PC-9 (cell line): ENCODE measurements around the gene C1orf21. TPM values are rescaled to one million over a fixed set of nuclear protein-coding genes. Genes with fewer than 3 reads are reported as not detected.

ENCODE experiments used
- BruUV-seq: library from RNA; stranded (reverse); fragments of 400-500 nt; replicated peaks from 2 replicates; lab custom pipeline; 2021; lab: Mats Ljungman, UMichigan
- CTCF ChIA-PET: fragments of 300-600 bp; sonication (Branson Sonifier 250); formaldehyde crosslinking; loops from one replicate; lab custom pipeline; 2022; ENCODE audit warnings: antibody characterized with exemption; lab: Charles Lee
- POLR2A ChIA-PET: fragments of 300-600 bp; sonication (Branson Sonifier 250); formaldehyde crosslinking; loops from one replicate; lab custom pipeline; 2022; ENCODE audit warnings: antibody characterized with exemption; ENCODE audit not compliant: unreplicated experiment; lab: Charles Lee
- DNase-seq, 2 experiments: peaks; one replicate each; pipeline versions ENCODE4 v3.0.0 to v3.0.0-alpha.2; 2015 to 2022; ENCODE audit warnings: mixed read lengths in 1 of 2
- H2AFZ ChIP-seq: fragments of 200-600 bp; sonication (generic); 2 replicates; pipeline ENCODE4 v1.8.1; 2017; ENCODE audit warnings: antibody characterized with exemption
- H3F3A ChIP-seq: fragments of 200-600 bp; sonication (generic); 2 replicates; pipeline ENCODE4 v1.8.1; 2017; ENCODE audit warnings: antibody characterized with exemption, mild to moderate bottlenecking, low read depth; ENCODE audit not compliant: insufficient read depth
- H3K27ac ChIP-seq: fragments of 200-600 bp; sonication (generic); 2 replicates; pipeline ENCODE4 v1.6.1; 2016; ENCODE audit warnings: mixed run types
- H3K27me3 ChIP-seq: fragments of 200-600 bp; sonication (generic); 2 replicates; pipeline ENCODE4 v1.6.1; 2016; ENCODE audit warnings: low read depth, mixed run types; ENCODE audit not compliant: insufficient read depth
- H3K36me3 ChIP-seq: fragments of 200-600 bp; sonication (generic); 2 replicates; pipeline ENCODE4 v1.6.1; 2016; ENCODE audit warnings: low read depth, mixed run types
- H3K4me1 ChIP-seq: fragments of 200-600 bp; sonication (generic); replicated peaks from 2 replicates; pipeline ENCODE4 v1.6.1; 2016; ENCODE audit warnings: mixed run types; ENCODE audit not compliant: insufficient read depth
- H3K4me2 ChIP-seq: fragments of 200-600 bp; sonication (generic); 2 replicates; pipeline ENCODE4 v1.6.1; 2017; ENCODE audit warnings: mixed run types
- H3K4me3 ChIP-seq: fragments of 200-600 bp; sonication (generic); 2 replicates; pipeline ENCODE4 v1.6.1; 2016; ENCODE audit warnings: mixed run types
- H3K79me2 ChIP-seq: fragments of 200-600 bp; sonication (generic); 2 replicates; pipeline ENCODE4 v1.6.1; 2017; ENCODE audit warnings: low read depth, mixed run types
- H3K9me2 ChIP-seq: fragments of 200-600 bp; sonication (generic); 2 replicates; pipeline ENCODE4 v1.8.1; 2017; ENCODE audit warnings: mild to moderate bottlenecking; ENCODE audit not compliant: insufficient read depth
- H3K9me3 ChIP-seq: fragments of 200-600 bp; sonication (generic); 2 replicates; pipeline ENCODE4 v1.8.1; 2016; ENCODE audit warnings: low read depth; ENCODE audit not compliant: insufficient read depth
- H4K20me1 ChIP-seq: fragments of 200-600 bp; sonication (generic); 2 replicates; pipeline ENCODE4 v1.8.1; 2017; ENCODE audit not compliant: insufficient read depth
- EZH2 ChIP-seq: fragments of 200-600 bp; sonication (generic); IDR thresholded peaks from 2 replicates; pipeline ENCODE4 v1.8.0; 2017; ENCODE audit warnings: antibody characterized with exemption, low read depth
- intact Hi-C: fragments of 100-400 bp; cut with micrococcal nuclease; formaldehyde crosslinking; loops from one replicate; pipeline ENCODE4 v1.10.0; 2022; ENCODE audit not compliant: unreplicated experiment
- total RNA-seq: library from RNA; stranded (reverse); gene quantifications from 2 replicates; pipeline ENCODE4 v1.2.3, GENCODE V29; 2021
- TF ChIP-seq, protein P1 (sequence below): fragments of 200-600 bp; sonication (generic); conservative IDR thresholded peaks from 2 replicates; pipeline ENCODE4 v1.6.1; 2017; ENCODE audit warnings: mixed run types, antibody characterized with exemption, mild to moderate bottlenecking, moderate library complexity

The C1orf21 gene
- total RNA-seq, 1 experiment from 2014 or later = 13.8 TPM

DNA sequence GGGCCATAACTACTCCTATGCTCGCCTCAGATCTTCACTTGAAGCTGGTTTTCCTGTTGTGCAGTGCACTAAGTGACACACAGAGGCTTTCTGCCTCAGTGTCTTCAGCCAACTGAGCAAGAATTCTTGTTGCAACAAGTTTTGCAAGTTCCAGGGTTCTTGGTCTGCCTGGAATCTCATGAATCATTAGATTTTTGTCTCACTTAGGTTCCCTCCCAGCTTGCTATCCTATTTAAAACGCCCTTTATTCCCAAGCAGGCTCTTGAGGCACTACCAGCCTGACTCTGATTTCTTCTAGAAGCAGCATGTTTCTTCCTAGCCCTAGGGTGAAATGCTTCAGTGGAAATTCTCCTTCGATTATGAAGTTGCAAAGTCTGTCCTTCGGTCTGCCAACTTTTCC, 158.8 kb downstream of the C1orf21 start:
- no peak overlapping the region for H3K27ac ChIP-seq
- intact Hi-C loops = no loop called here
- ChIA-PET CTCF (no interaction called here), POLR2A (no interaction called here)
- H3K4me1 ChIP-seq = no peaks in the 10 kb centered on the region
- peak; percentile 27 to 50 for DNase-seq
- no peak overlapping the region for H3K4me2 ChIP-seq
- BruUV-seq = no TSS peak
- H3K79me2 ChIP-seq = no peaks in the 10 kb centered on the region
- no peaks in the 10 kb centered on the region for H3K9me2 ChIP-seq
- H3K9me3 ChIP-seq = no peaks in the 10 kb centered on the region
- TF ChIP-seq EZH2 = no peak
- TF ChIP-seq, protein P1, sequence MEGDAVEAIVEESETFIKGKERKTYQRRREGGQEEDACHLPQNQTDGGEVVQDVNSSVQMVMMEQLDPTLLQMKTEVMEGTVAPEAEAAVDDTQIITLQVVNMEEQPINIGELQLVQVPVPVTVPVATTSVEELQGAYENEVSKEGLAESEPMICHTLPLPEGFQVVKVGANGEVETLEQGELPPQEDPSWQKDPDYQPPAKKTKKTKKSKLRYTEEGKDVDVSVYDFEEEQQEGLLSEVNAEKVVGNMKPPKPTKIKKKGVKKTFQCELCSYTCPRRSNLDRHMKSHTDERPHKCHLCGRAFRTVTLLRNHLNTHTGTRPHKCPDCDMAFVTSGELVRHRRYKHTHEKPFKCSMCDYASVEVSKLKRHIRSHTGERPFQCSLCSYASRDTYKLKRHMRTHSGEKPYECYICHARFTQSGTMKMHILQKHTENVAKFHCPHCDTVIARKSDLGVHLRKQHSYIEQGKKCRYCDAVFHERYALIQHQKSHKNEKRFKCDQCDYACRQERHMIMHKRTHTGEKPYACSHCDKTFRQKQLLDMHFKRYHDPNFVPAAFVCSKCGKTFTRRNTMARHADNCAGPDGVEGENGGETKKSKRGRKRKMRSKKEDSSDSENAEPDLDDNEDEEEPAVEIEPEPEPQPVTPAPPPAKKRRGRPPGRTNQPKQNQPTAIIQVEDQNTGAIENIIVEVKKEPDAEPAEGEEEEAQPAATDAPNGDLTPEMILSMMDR = no peak
- no peaks in the 10 kb centered on the region for H3K36me3 ChIP-seq
- 0 out of 2 replicates have a peak, but pooled peaks cover 3% of the 10 kb centered on the region for H3F3A ChIP-seq
- H3K4me3 ChIP-seq = no peak overlapping the region
- H4K20me1 ChIP-seq = no peaks in the 10 kb centered on the region
- H3K27me3 ChIP-seq = no peaks in the 10 kb centered on the region
- no peak overlapping the region for H2AFZ ChIP-seq

DNA sequence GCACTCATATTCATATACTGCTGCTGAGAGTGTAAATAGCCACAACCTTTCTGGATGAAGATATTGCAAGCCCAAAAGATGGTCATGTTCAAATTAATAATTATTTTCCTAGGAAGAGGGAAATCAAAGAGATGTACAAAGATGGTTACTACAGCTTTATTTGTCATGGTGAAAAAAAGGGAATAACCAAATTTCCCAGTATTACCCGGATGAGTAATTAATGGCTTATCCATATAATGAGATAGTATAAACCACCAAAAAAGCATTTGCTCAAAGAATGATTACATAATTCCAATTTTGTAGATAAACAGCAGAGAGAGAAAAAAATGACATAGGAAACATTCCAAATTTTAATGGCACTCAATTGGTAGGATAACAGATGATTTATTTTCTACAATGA, 165.6 kb downstream of the C1orf21 start:
- Histone ChIP-seq H4K20me1 (no peaks in the 10 kb centered on the region), H3K4me3 (no peak overlapping the region), H3K36me3 (no peaks in the 10 kb centered on the region), H3K79me2 (no peaks in the 10 kb centered on the region), H3K27ac (no peak overlapping the region), H2AFZ (no peak overlapping the region), H3F3A (no peaks in the 10 kb centered on the region), H3K27me3 (no peaks in the 10 kb centered on the region), H3K9me3 (no peaks in the 10 kb centered on the region), H3K9me2 (no peaks in the 10 kb centered on the region), H3K4me2 (no peak overlapping the region), H3K4me1 (no peaks in the 10 kb centered on the region)
- no peak for DNase-seq
- BruUV-seq = no TSS peak
- no peak for TF ChIP-seq EZH2
- TF ChIP-seq, protein P1 = no peak
- ChIA-PET CTCF (no interaction called here), POLR2A (no interaction called here)
- intact Hi-C loops = no loop called here

DNA sequence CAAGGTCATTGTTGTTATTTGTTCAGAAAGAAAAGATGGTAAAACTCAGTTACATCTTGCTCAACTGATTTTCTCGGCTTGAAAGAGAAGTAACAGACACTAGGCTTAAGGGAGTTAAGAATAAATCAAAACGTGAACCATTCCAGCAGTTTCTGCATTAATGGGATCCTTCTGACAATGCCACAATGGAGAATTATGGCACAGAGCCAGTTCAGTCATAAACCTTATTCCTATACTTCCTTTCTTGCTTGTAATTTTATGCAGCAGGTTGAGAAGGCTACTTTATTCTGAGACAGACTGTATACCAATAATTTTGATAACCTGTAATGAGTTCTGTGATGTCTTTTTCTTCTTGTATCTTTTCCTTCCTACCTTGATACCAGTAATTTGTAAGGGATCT, 167.0 kb downstream of the C1orf21 start:
- no TSS peak for BruUV-seq

More for the DNA sequence above, 167.0 kb downstream of the C1orf21 start:
- Histone ChIP-seq H3K4me1 (no peaks in the 10 kb centered on the region), H3K36me3 (no peaks in the 10 kb centered on the region), H3K4me3 (no peak overlapping the region), H3K27ac (no peak overlapping the region), H3K4me2 (no peak overlapping the region), H3K27me3 (no peaks in the 10 kb centered on the region), H2AFZ (no peak overlapping the region), H3F3A (no peaks in the 10 kb centered on the region), H4K20me1 (no peaks in the 10 kb centered on the region), H3K9me2 (no peaks in the 10 kb centered on the region), H3K9me3 (no peaks in the 10 kb centered on the region; the same call in 1 of the 2 replicates), H3K79me2 (no peaks in the 10 kb centered on the region)
- ChIA-PET POLR2A (no interaction called here), CTCF (no interaction called here)
- intact Hi-C loops = no loop called here
- DNase-seq = no peak
- TF ChIP-seq, protein P1 = no peak
- no peak for TF ChIP-seq EZH2
